ENCODE data around the gene TPO. TPM values are rescaled to one million over a fixed set of nuclear protein-coding genes. Genes with fewer than 3 reads are reported as not detected.

TPO gene
- total RNA-seq, 1 experiment from 2014 or later: not detected

DNA sequence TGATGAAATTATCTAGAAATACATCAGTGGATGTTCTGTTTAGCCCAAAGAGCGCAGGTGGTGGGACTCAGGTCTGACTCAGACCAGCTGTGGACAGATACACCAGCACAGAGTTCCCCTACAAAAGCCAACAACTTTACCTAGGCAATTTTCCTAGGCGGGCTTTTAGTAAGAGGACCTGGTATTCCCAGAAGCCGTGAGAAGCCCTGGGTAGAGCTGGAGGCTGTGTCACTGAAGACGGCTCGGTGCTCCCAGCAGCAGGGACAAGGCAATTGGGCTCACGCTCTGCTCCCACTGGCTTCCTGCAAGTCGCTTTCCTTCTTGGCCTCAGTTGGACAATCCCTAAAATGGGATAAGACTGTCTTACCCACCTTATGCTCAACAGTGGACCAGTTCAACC, 41.1 kb downstream of the TPO start:
- Histone ChIP-seq H4K5ac (ENCODE audit: insufficient read length, low read depth, low read length) (no peak overlapping the region), H2BK12ac (ENCODE audit: insufficient read length, low read depth, low read length) (no peak overlapping the region), H3K56ac (ENCODE audit: insufficient read length, low read depth, low read length) (no peak overlapping the region), H4K91ac (ENCODE audit: insufficient read length, low read depth, low read length) (no peak overlapping the region), H2BK20ac (ENCODE audit: low read depth, low read length, poor library complexity, severe bottlenecking) (no peak overlapping the region), H3T11ph (ENCODE audit: low read length) (no peak overlapping the region), H3K79me2 (ENCODE audit: insufficient read depth, low read length) (no peaks in the 10 kb centered on the region), H3K4me1 (ENCODE audit: insufficient read depth, low read length) (no peaks in the 10 kb centered on the region), H3K23me2 (ENCODE audit: insufficient read length, low read depth, low read length, poor library complexity, severe bottlenecking) (no peaks in the 10 kb centered on the region), H4K8ac (replicated peaks; ENCODE audit: insufficient read length, low read depth, low read length) (no peak overlapping the region), H2AFZ (ENCODE audit: low read length) (no peak overlapping the region), H3K23ac (ENCODE audit: insufficient read length, low read depth, low read length) (no peak overlapping the region), H2AK5ac (ENCODE audit: insufficient read length, low read length) (no peak overlapping the region), H2BK120ac (ENCODE audit: low read depth, low read length, poor library complexity, severe bottlenecking) (no peak overlapping the region), H3K27ac (ENCODE audit: insufficient read length, low read depth, low read length) (no peak overlapping the region), H3K9ac (ENCODE audit: extremely low read depth, insufficient read length, low read length) (no peak overlapping the region), H3K9me3 (ENCODE audit: control insufficient read depth, low read depth, low read length) (no peaks in the 10 kb centered on the region), H4K20me1 (ENCODE audit: control insufficient read depth, insufficient read depth, insufficient read length) (no peaks in the 10 kb centered on the region), H2BK5ac (ENCODE audit: insufficient read length, low read length) (no peak overlapping the region), H3K14ac (ENCODE audit: insufficient read depth, low read length) (no peak overlapping the region), H3K27me3 (ENCODE audit: insufficient read depth, low read length) (no peaks in the 10 kb centered on the region), H3K79me1 (ENCODE audit: insufficient read depth, low read depth, low read length, poor library complexity, severe bottlenecking) (no peaks in the 10 kb centered on the region), H3K4ac (ENCODE audit: low read depth, low read length) (no peak overlapping the region), H3K4me2 (ENCODE audit: insufficient read depth, insufficient read length, low read length) (no peak overlapping the region), H2BK15ac (ENCODE audit: low read depth, low read length) (no peak overlapping the region), H3K18ac (ENCODE audit: insufficient read length, low read depth, low read length) (no peak overlapping the region)
- no peak overlapping the region for H3K4me3 Mint-ChIP-seq
- no peak for DNase-seq
- WGBS (ENCODE audit: extremely low coverage, insufficient read length, low lambda C conversion rate): no CpG with 5 or more reads among the region's 7 CpGs
- H3K36me3 Mint-ChIP-seq (ENCODE audit: insufficient read depth in 1 of 3, low read depth in 3 of 3): 0 out of 7 replicates have a peak, but pooled peaks cover 0 to 6% (median 0%) of the 10 kb centered on the region in 3 experiments
- H3K27ac Mint-ChIP-seq: no peak overlapping the region
- H3K27me3 Mint-ChIP-seq (ENCODE audit: low read depth): peaks cover 10% of the 10 kb centered on the region
- peaks cover 3 to 8% of the 10 kb centered on the region in 2 experiments; a peak in 3 of 5 replicates for H3K9me3 Mint-ChIP-seq
- no peaks in the 10 kb centered on the region; a peak in 1 of 4 replicates for H3K4me1 Mint-ChIP-seq
- TF ChIP-seq, protein P1, sequence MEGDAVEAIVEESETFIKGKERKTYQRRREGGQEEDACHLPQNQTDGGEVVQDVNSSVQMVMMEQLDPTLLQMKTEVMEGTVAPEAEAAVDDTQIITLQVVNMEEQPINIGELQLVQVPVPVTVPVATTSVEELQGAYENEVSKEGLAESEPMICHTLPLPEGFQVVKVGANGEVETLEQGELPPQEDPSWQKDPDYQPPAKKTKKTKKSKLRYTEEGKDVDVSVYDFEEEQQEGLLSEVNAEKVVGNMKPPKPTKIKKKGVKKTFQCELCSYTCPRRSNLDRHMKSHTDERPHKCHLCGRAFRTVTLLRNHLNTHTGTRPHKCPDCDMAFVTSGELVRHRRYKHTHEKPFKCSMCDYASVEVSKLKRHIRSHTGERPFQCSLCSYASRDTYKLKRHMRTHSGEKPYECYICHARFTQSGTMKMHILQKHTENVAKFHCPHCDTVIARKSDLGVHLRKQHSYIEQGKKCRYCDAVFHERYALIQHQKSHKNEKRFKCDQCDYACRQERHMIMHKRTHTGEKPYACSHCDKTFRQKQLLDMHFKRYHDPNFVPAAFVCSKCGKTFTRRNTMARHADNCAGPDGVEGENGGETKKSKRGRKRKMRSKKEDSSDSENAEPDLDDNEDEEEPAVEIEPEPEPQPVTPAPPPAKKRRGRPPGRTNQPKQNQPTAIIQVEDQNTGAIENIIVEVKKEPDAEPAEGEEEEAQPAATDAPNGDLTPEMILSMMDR (conservative IDR thresholded peaks at IDR 0.05): no peak

All from H9 (cell line).